Measurements from ENCODE around the gene SLC46A2.

DNA sequence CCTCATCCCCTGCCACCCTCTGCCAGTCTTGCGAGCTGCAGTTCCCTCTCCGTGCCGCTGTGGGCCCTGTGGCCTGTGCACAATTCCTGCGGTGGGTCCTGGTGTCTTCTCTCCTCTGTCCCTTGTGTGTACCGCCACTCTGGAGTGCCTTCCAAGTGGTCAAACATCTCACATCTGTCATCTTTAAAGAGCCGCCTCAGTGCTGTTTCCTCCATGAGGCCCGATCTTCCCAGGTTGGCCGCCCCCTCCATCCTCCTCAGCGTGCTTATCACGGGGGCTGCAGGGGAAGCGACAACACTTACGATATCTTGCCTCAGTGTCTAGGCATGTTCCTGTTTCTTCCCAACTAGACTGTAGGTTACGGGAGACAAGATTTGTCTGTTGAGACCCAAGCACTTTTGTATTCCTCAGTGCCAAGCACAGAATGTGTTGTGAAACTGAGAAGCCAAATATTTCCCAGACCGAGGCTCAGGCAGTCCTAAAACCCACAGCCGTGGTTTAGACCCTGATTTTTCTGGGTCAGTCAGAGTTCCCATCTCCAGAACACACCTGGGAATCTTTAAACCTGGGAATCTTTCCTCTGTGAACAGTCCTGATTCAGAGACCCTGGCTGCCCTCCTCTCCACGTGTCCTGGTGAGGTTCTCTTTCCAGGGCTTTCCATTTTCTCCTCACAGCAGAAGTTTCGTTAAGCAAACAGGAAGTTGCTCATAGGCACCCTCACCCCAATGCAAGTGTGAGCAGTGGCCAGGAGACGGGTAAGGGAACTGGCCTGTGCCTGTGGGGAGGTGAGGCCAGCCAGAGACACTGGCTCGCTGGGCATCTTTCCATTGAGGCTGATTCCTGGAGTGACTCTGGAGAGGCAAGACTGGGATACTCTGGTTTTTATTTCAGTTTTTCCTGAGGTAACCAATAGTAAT is 28.8 kb downstream of the SLC46A2 start:
- TF ChIP-seq, protein P1, sequence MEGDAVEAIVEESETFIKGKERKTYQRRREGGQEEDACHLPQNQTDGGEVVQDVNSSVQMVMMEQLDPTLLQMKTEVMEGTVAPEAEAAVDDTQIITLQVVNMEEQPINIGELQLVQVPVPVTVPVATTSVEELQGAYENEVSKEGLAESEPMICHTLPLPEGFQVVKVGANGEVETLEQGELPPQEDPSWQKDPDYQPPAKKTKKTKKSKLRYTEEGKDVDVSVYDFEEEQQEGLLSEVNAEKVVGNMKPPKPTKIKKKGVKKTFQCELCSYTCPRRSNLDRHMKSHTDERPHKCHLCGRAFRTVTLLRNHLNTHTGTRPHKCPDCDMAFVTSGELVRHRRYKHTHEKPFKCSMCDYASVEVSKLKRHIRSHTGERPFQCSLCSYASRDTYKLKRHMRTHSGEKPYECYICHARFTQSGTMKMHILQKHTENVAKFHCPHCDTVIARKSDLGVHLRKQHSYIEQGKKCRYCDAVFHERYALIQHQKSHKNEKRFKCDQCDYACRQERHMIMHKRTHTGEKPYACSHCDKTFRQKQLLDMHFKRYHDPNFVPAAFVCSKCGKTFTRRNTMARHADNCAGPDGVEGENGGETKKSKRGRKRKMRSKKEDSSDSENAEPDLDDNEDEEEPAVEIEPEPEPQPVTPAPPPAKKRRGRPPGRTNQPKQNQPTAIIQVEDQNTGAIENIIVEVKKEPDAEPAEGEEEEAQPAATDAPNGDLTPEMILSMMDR (IDR thresholded peaks at IDR 0.05), result no peak
- TF ChIP-seq POLR2A (IDR thresholded peaks at IDR 0.05), result no peak
